NCI-H128 (cell line): ENCODE measurements around the gene GIN1.
"Not testable (repeated sequence)": the region's sequence is repeated elsewhere in the genome, so short reads cannot be mapped to it uniquely, and the experiment has no call there.

Source experiments
- DNase-seq: peaks from one replicate; lab custom pipeline; 2025; ENCODE audit not compliant: unreplicated experiment; lab: John Stamatoyannopoulos, UW

GIN1 gene

GRCh38 chr5:103119765-103120606 lies at the start of gene GIN1, which contains the start of gene PPIP5K2:
Gene GIN1, minus strand, starts transcription at chr5:103120138. Its CDS starts 11,431 bp downstream, at chr5:103108707.
Gene PPIP5K2, plus strand, starts transcription at chr5:103120301. Its CDS starts 9,289 bp downstream, at chr5:103129590.
- DNase-seq = peak; percentile 92

GRCh38 chr5:103166706-103167105 lies 46.8 kb upstream of the GIN1 start:
- no peak for DNase-seq

GRCh38 chr5:103151156-103151555 lies 31.2 kb upstream of the GIN1 start:
- DNase-seq = no peak

GRCh38 chr5:103148213-103148612 lies 28.3 kb upstream of the GIN1 start:
- no peak for DNase-seq

DNA sequence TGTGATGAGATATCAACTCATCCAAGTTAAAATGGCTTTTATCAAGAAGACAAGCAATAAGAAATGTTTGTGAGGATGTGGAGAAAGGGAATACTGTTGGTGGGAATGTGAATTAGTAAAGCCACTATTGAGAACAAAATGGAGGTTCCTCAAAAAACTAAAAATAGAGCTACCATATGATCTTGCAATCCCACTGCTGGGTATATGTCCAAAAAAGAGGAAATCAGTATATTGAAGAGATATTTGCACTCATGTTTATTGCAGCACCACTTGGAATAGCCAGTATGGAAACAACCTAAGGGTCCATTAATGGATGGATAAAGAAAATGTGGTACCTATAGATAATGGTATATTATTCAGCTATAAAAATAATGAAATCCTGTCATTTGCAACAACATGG lies 25.3 kb upstream of the GIN1 start:
- DNase-seq = no peak

DNA sequence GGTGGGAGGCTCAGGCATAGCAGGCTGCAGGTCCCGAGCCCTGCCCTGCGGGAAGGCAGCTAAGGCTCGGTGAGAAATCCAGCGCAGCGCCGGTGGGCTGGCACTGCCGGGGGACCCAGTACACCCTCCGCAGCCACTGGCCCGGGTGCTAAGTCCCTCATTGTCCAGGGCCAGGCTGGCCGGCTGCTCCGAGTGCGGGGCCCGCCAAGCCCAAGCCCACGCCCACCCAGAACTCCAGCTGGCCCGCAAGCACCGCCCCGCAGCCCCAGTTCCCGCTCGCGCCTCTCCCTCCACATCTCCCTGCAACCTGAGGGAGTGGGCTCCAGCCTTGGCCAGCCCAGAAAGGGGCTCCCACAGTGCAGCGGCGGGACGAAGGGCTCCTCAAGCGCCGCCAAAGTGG lies 22.2 kb upstream of the GIN1 start:
- DNase-seq = not testable (repeated sequence)

DNA sequence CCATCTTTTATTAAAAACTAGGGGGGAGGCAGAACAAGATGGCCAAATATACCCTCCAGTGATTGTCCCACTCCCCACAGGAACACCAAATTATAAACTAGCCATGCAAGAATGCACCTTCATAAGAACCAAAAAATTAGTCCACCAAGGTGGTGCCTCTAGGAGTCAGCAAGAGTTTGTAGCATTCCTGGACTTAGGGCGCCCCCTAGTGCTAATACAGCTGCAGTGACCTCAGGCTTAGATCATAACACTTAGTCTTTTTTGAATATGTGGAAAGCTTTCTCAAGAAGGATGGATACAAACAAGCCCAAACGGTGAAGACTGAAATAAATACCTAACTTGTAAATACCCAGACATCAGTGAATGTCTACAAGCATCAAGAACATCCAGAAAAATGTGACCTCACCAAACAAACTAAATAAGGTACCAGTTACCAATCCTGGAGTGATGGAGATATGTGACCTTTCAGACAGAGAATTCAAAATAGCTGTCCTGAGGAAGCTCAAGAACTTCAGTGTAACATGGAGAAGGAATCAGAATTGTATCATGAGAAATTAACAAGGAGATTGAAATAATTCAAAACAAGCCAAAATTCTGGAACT lies 19.4 kb upstream of the GIN1 start:
- DNase-seq = no peak

GRCh38 chr5:103138202-103138690 lies 18.3 kb upstream of the GIN1 start:
- no peak for DNase-seq

GRCh38 chr5:103135461-103135860 lies 15.5 kb upstream of the GIN1 start:
- no peak for DNase-seq

GRCh38 chr5:103133231-103133630 lies 13.3 kb upstream of the GIN1 start:
- DNase-seq = no peak

DNA sequence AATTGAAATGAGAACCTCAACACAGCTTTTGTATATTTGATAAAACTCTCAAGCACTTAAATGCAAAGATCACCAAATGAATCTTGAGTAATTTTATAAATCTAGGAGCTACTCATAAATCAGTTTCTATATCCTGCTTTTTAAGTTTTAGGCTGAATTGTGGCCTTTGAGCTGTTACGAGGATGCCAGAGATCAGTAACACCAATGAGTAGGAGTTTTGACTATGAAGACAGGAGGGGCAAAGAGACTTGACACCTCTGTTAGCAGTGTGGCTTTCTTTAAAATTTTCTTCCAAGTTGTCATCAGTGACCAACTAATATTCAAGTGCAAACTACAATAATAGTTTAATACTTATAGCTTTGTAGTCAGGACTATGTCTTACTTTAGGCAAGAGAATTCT lies 12.7 kb upstream of the GIN1 start:
- no peak for DNase-seq

- DNase-seq = no peak
These were observed 8.3 kb upstream of the GIN1 start for GRCh38 chr5:103128202-103128601.

- no peak for DNase-seq
These were observed 7.4 kb upstream of the GIN1 start for GRCh38 chr5:103127292-103127817.

- no peak for DNase-seq
These were observed 6.6 kb upstream of the GIN1 start for GRCh38 chr5:103126557-103126956.

GRCh38 chr5:103122242-103122641 lies 2.3 kb upstream of the GIN1 start:
- DNase-seq = no peak

DNA sequence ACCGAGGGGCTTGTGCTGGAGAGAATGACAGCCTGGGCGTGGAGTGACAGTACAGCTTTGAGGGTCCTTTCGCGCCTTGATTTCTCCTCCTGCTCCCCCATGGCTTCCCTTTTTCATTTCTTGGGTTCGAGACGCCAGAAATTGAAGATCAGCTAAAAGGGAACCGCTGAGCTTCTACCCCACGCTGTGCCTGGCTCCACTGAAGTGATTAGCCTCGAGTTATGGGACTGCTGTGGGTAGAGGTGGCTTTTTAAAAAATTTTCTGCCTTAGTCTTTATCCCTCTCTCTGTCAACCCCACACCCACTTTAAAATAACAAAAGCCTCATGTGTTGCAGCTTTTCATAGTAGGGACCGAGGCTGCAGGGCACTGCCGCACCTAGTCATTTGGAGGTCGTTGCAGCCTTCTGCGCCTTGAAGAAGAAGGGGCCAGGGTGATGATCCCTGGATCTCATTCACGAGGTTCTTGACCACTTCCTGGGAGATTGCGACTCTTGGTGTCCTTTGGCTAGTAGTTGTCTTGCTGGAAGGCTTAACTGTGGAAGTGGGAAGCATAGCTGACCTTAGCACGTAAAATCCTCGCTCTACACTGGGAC lies 766 bp upstream of the GIN1 start:
- DNase-seq = no peak

GRCh38 chr5:103119070-103119764 lies 721 bp downstream of the GIN1 start:
- no peak for DNase-seq

DNA sequence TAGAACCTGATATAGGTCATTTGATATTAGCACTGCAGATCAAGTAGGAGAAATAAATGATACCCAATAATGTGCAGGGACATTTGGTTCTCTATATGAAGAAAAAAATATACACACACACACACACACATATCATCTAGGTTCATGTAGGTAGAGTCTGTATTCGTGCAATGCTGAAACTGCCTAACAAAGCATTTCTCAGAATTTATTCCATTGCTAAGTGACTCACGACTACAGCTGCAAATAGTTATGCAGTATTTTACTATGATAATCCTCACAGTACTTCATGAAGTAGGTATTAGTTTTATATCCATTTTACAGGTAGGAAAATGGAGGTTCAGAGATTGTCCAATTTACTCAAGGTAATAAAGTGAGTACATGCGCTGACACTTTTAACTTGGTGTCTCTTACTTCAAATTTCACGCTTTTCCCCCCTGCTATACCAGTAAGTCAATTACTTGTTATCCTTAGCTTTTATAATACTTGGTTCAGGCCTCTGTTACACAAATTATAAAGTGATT lies 2.4 kb downstream of the GIN1 start:
- DNase-seq = no peak

- no peak for DNase-seq
These were observed 5.5 kb downstream of the GIN1 start for GRCh38 chr5:103114440-103114839.

DNA sequence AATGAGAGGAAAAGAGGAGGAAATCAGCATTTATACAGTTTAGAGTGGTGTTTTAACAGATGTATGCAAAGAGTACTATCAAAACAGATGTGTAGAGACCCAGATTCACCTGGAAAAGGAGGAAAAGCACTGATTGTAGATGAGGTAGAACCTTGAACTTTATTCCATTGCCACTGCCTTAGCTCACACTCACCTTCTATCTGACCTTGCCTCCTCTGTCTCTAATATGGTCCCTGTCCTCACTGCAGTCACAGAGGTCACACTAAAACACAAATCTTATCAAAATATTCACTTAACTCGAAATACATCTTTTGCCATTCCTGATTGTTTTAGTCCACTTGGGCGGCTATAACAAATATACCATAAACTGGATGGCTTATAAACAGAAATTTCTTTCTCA lies 7.0 kb downstream of the GIN1 start:
- DNase-seq = no peak

- no peak for DNase-seq
These were observed 8.5 kb downstream of the GIN1 start for GRCh38 chr5:103111468-103111867.
